Left ventricle myocardium inferior (tissue), 1 donor: Measurements from ENCODE around the gene SHMT2. TPM values are rescaled to one million over a fixed set of nuclear protein-coding genes. Genes with fewer than 3 reads are reported as not detected.
A peak's percentile ranks its signal among the peaks of the same experiment; 100 is the strongest.

ENCODE experiments used
- DNase-seq: peaks from one replicate; pipeline ENCODE4 v3.0.0-alpha.2; 2020
- H3K27ac ChIP-seq: fragments of 200-600 bp; replicated peaks from 2 replicates; pipeline ENCODE4 v1.8.0; 2021
- H3K27me3 ChIP-seq: fragments of 200-600 bp; 2 replicates; pipeline ENCODE4 v1.8.0; 2021; ENCODE audit warnings: low read depth
- H3K36me3 ChIP-seq: fragments of 200-600 bp; 2 replicates; pipeline ENCODE4 v1.8.0; 2021
- H3K4me1 ChIP-seq: fragments of 200-600 bp; 2 replicates; pipeline ENCODE4 v1.8.0; 2021
- H3K4me3 ChIP-seq: fragments of 200-600 bp; 2 replicates; pipeline ENCODE4 v1.8.0; 2021; ENCODE audit warnings: mild to moderate bottlenecking, moderate library complexity
- H3K9me3 ChIP-seq: fragments of 200-600 bp; replicated peaks from 2 replicates; pipeline ENCODE4 v1.8.0; 2021
- intact Hi-C: fragments of 100-400 bp; cut with micrococcal nuclease; formaldehyde crosslinking; loops from one replicate; pipeline ENCODE4 v1.11.0; 2022
- total RNA-seq: library from RNA; stranded (reverse); fragmentation: NEBNext Ultra II Directional; extraction: Animal tissue kit (Norgen Biotek cat#: 25700); gene quantifications from one replicate; pipeline ENCODE4 v1.2.1, GENCODE V29; 2021
- TF ChIP-seq, protein P1 (sequence below): fragments of 200-600 bp; IDR thresholded peaks from 2 replicates; pipeline ENCODE4 v1.8.0; 2021; ENCODE audit warnings: antibody characterized with exemption, mild to moderate bottlenecking, borderline replicate concordance
- donor health status: DM: no; HTN: yes; CAD: no; lungs with severe emphysema.

Gene SHMT2
- total RNA-seq, 1 donor from 2014 or later, result 22.9 TPM

DNA sequence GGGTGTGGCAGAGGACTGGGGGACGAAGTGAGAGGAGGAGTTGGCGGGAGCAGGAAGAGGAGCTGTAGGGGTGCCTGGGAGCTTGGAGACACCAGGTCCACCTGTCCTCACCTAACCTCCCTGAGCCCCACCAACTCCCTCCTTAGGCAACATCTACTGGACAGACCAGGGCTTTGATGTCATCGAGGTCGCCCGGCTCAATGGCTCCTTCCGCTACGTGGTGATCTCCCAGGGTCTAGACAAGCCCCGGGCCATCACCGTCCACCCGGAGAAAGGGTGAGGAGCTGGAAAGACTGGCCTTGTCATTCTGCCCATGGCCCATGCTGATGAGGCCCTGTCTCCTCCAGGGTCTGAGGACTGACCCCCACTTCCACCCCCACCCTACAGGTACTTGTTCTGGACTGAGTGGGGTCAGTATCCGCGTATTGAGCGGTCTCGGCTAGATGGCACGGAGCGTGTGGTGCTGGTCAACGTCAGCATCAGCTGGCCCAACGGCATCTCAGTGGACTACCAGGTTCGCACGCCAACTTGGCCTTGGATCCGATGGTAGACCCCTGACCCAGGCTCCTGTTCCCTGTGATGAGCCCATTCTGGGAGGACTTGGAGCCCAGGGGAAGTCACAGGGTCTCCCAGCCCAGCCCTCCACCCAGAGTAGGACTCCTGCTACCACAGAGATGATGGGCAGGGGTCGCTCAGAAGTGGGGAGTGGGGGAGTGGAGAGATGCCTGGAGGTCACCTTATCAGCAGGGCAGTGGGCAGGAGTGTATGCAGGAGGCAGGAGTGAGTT is 45.4 kb upstream of the SHMT2 start:
- no peak for DNase-seq
- TF ChIP-seq, protein P1, sequence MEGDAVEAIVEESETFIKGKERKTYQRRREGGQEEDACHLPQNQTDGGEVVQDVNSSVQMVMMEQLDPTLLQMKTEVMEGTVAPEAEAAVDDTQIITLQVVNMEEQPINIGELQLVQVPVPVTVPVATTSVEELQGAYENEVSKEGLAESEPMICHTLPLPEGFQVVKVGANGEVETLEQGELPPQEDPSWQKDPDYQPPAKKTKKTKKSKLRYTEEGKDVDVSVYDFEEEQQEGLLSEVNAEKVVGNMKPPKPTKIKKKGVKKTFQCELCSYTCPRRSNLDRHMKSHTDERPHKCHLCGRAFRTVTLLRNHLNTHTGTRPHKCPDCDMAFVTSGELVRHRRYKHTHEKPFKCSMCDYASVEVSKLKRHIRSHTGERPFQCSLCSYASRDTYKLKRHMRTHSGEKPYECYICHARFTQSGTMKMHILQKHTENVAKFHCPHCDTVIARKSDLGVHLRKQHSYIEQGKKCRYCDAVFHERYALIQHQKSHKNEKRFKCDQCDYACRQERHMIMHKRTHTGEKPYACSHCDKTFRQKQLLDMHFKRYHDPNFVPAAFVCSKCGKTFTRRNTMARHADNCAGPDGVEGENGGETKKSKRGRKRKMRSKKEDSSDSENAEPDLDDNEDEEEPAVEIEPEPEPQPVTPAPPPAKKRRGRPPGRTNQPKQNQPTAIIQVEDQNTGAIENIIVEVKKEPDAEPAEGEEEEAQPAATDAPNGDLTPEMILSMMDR, result no peak
- H3K9me3 ChIP-seq, result no peaks in the 10 kb centered on the region
- H3K4me1 ChIP-seq, result no peaks in the 10 kb centered on the region
- H3K27ac ChIP-seq, result no peak overlapping the region
- H3K4me3 ChIP-seq, result no peak overlapping the region
- no peaks in the 10 kb centered on the region for H3K27me3 ChIP-seq
- intact Hi-C loops, result loop anchor here (5.0 kb wide), 1 partner anchor 62 kb away; no protein-coding TSS in a partner anchor
- peaks cover 86% of the 10 kb centered on the region for H3K36me3 ChIP-seq

DNA sequence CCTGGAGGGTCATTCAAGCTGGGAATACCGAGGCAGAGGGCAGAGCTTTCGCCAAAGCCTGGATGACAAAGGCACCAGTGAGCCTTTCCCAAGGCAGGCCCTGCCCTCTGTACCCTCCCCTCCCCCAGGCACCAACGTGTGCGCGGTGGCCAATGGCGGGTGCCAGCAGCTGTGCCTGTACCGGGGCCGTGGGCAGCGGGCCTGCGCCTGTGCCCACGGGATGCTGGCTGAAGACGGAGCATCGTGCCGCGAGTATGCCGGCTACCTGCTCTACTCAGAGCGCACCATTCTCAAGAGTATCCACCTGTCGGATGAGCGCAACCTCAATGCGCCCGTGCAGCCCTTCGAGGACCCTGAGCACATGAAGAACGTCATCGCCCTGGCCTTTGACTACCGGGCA is 44.1 kb upstream of the SHMT2 start:
- no peak overlapping the region for H3K4me3 ChIP-seq
- intact Hi-C loops, result no loop called here
- H3K36me3 ChIP-seq, result peaks cover 80% of the 10 kb centered on the region
- peaks cover 9% of the 10 kb centered on the region for H3K4me1 ChIP-seq
- no peak overlapping the region for H3K27ac ChIP-seq
- H3K27me3 ChIP-seq, result no peaks in the 10 kb centered on the region
- no peak for DNase-seq
- H3K9me3 ChIP-seq, result no peaks in the 10 kb centered on the region
- TF ChIP-seq, protein P1, result no peak

DNA sequence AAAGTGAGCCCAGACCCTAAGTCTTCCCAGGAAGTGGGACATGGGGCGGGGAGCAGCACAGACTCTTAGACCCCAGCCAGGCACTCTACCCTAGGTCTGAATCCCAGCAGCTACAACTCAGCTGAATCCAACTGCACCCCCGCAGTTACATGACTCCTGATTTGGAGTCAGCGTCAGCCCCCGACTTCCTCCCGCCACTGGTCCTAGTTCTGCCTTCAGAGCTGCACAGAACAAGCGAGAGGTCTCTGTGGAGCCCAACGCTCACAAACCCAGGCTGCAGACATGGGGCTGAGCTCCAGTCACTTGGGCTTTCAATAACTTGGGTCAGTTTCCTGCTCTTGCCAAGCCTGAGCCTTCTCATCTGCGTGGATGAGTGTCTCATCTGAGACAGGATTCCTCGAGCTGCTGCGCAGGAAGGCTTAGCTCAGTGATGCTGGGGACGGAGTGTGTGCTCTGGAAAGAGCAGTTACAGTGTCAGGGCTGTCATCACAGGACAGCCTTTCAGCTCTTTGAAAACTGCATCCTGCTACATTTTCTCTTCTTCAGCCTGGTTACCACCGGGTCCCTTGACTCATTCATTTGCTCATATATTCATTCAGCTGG is 43.5 kb upstream of the SHMT2 start:
- Histone ChIP-seq H3K4me1 (peaks cover 15% of the 10 kb centered on the region), H3K9me3 (no peaks in the 10 kb centered on the region), H3K4me3 (no peak overlapping the region), H3K36me3 (peaks cover 80% of the 10 kb centered on the region), H3K27me3 (no peaks in the 10 kb centered on the region), H3K27ac (no peak overlapping the region)
- TF ChIP-seq, protein P1, result no peak
- no peak for DNase-seq
- intact Hi-C loops, result no loop called here

DNA sequence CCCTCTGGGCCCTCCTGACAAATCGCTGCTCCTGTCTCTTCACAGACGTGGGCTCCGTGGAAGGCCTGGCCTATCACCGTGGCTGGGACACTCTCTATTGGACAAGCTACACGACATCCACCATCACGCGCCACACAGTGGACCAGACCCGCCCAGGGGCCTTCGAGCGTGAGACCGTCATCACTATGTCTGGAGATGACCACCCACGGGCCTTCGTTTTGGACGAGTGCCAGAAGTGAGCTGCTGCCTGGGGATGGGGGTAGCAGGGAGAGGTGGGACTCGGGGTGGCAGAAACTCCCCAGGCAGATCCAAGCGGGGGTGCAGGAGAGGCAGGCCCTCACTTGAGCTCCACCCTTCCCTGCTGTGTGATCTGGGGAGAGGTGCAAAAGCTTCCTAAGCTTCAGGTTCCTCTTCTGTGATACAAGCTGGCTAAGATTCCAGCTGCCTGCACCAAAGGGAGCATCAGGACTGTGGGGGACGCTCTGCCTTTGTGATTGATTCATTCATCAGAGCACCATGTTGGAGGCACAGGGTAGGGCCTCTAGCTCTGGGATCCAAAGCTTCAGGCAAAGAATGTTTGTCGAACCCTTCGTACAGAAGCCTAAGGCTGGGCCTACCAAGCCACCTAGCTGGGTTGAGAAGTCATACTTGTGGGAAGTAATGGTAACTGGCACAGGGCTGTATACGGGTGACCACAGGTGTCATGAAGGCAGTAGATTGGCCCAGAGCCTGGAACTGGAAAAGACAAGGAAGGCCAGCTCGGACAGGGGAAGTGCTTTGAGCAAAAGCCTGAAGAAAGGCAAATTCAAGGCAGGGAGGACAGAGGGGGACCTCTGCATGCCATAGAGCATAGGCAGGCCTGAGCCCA is 42.1 kb upstream of the SHMT2 start:
- Histone ChIP-seq H3K27ac (peak overlapping the region; percentile 12), H3K4me3 (no peak overlapping the region), H3K27me3 (no peaks in the 10 kb centered on the region), H3K4me1 (peaks cover 15% of the 10 kb centered on the region), H3K36me3 (peaks cover 85% of the 10 kb centered on the region), H3K9me3 (no peaks in the 10 kb centered on the region)
- TF ChIP-seq, protein P1, result no peak
- DNase-seq, result no peak
- intact Hi-C loops, result no loop called here

DNA sequence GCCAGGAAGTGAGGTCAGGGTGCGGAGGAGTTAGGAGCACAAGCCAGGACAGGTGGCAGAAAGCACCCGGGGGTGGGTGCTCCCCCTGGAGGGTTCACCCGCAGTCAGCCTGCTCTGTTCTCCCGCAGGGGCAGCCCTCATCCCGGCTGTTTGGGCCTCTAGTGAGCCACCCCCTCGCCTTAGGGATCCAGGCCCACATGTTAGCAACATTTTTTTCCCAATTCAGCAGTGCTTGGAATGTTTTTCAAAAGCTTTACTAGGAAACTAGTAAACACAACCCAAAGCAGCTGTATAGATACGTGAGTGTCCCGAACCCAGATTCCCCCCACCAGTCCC is 41.5 kb upstream of the SHMT2 start:
- TF ChIP-seq, protein P1, result no peak
- Histone ChIP-seq H3K36me3 (peaks cover 91% of the 10 kb centered on the region), H3K27me3 (no peaks in the 10 kb centered on the region), H3K4me3 (no peak overlapping the region), H3K27ac (no peak overlapping the region), H3K4me1 (peaks cover 15% of the 10 kb centered on the region), H3K9me3 (no peaks in the 10 kb centered on the region)
- no peak for DNase-seq
- intact Hi-C loops, result no loop called here
